Activated CD4-positive, CD25-positive, alpha-beta regulatory T cell treated with anti-CD3 and anti-CD28 coated beads, Interleukin-2, amount 50 U/mL, for 16 hours (primary cell): Measurements from ENCODE around the gene SYNJ2.
"Not testable (repeated sequence)": the region's sequence is repeated elsewhere in the genome, so short reads cannot be mapped to it uniquely, and the experiment has no call there.

ENCODE experiments used
- DNase-seq: peaks from one replicate; pipeline ENCODE4 v3.0.0-alpha.2; 2020; ENCODE audit warnings: low read depth, low spot score

The SYNJ2 gene

DNA sequence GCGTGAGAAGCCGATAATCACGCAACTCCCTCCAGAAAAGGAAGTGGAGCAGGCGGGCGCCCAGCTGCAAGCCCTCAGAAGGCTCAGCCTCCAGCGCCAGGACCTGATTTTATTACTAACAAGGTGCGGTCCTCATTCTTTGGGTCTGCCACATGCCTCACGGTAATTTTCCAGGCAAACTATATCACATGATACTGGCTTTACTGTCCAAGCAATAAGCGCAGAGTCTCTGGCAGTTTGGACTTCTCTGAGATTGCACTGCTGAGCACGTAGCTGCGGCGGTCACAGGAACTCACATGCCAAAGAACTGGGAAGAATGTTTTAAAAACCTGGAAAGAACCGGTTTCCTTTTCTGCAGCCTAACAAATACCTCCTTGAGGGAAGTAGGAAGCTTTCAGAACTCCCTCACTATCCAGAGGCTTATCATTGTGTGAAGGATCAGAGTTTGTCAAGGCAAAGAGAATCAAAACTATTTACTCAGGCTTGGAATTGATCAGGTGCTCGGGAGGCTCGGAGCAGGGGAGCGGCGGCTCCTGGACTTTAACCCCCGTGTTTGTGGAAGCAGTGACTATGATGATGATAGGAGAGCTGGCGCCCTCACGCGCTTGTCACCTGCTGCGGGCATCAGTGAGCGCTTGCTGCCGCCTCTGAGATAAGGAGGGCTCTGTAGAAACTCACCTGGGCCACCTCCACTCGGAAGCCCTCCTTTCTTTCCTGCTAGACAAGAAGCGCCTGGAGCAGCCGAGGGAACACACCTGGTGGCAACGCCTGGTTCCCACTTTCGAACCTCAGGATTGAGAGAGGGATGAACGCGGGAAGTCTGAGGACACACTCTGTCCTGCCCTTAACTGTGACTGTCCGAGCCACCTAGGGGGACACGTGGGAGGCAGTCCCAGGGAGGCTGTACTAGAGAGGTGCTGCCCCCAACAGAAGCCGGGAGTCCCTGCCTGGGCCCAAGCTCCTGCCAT lies 27.2 kb upstream of the SYNJ2 start:
- DNase-seq: no peak

DNA sequence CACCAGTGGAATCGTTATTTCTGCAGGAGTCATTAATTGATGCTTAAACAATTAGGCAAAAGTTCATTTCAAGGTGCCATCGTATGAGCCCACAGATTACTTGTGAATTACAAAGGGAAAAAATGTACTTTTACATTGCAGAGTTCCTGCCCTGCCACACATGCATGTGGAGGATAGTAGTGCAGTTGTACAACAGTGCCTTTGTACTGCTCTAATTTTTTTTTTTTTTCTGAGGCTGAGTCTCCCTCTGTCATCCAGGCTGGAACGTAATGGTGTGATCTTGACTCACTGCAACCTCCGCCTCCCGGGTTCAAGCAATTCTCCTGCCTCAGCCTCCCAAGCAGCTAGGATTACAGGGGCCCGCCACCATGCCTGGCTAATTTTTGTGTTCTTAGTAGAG lies 26.0 kb upstream of the SYNJ2 start:
- no peak for DNase-seq

DNA sequence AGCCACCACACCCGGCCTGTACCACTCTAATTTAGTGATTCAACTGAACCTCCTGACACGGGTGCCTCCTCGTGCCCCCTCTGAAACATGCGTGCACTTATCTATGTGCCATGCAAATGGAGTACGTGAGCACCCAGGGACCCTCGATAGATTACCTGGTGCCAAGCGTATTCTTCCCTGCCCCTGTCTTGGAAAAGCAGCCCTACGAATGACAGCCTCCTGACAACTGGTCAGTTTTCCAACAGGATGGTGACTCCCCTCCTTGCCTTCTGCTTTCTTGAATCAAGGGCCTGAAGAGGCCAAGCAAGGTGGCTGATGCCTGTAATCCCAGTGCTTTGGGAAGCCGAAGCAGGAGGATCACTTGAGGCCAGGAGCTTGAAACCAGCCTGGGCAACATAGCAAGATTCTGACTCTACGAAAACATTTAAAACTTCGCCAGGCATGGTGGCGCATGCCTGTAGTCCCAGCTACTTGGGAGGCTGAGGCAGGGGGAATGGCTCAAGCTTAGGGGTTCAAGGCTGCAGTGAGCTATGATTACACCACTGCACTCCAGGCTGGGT lies 25.4 kb upstream of the SYNJ2 start:
- DNase-seq: no peak

DNA sequence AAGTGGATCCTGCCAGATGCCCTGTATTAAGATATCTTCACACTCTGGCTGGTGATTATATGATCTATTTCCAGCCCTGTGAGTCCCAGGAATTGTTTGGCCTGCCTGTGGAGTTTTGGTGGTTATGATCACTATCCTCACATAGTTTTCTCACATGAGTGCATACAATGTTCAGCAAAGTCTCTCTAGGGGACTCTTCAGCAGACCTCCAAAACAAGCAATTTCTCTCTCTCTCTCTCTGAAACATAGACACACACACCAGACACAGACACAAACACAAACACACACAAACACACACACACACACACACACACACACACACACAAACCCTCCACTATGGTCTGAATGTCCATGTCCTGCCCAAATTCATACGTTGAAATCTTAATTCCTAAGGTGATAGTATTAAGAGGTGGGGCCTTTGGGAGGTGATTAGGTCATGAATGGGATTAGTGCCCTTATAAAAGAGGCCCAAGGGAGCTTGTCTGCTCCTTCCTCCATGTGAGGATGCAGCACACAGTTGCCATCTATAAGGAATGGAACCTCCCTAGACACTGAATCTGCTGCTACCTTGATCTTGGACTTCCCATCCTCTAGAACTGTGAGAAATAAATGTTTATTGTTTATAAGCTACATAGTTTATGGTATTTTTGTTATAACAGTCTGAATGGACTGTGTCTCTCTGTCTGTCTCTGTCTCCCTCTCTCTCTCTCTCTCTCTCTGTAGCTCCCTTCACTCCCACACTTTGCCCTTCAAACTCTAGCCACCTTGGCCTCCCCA lies 22.0 kb upstream of the SYNJ2 start:
- DNase-seq: no peak

DNA sequence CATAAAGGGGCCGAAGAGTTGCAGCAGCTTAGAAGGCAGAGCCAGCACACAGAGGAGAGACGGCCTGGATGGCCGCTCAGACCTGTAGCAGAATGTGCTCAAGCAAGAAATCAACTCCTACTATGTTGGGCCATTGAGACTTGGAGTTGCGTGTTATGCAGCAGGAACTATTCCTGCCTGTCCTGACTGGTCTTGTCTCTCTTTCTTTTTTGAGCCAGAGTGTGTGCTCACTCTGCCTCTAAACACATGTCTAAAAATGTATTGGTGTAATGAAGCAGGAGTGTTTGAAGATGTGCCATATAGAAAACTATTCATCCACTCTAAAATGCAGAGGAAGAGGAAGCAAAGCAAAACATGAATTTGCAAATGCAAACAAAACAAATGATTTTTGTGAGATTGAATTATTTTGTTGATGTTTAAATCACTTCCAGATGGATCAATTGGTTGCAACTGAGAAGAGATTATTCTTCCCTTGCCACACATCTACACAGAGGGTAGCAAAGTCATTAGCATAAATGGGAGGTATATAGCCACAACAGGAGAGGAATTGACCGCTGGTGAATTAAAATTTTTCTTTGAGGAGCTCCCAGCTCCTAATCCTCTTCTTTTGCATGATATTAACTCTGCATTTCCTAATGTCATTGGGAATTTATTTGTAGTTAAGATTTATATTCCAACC lies 20.4 kb upstream of the SYNJ2 start:
- DNase-seq: no peak

DNA sequence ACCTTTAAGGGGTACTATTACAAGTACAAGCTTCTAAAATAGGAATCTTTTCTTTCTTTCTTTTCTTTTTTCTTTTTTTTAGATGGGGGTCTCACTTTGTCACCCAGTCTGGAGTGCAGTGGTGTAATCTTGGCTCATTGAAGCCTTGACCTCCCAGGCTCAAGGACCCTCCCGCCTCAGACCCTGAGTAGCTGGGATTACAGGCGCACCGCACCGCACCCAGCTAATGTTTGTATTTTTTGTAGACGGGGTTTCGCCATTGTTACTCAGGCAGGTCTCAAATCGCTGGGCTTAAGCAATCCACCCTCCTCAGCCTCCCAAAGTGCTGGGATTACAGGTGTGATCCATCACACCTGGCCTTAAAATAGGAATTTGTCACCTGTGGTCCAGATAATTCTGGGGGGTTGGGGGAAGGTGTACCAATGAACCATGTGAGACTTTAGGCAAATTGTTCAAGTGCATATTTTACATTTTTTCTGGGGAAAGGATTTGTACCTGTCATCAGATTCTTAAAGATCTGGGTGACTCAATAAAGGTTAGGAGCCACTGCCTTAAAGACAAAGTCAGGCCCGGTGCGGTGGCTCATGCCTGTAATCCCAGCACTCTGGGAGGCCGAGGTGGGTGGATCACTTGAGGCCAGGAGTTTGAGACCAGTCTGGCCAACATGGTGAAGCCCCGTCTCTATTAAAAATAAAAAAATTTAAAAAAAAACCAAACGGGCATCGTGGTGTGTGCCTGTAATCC lies 19.7 kb upstream of the SYNJ2 start:
- DNase-seq: no peak

DNA sequence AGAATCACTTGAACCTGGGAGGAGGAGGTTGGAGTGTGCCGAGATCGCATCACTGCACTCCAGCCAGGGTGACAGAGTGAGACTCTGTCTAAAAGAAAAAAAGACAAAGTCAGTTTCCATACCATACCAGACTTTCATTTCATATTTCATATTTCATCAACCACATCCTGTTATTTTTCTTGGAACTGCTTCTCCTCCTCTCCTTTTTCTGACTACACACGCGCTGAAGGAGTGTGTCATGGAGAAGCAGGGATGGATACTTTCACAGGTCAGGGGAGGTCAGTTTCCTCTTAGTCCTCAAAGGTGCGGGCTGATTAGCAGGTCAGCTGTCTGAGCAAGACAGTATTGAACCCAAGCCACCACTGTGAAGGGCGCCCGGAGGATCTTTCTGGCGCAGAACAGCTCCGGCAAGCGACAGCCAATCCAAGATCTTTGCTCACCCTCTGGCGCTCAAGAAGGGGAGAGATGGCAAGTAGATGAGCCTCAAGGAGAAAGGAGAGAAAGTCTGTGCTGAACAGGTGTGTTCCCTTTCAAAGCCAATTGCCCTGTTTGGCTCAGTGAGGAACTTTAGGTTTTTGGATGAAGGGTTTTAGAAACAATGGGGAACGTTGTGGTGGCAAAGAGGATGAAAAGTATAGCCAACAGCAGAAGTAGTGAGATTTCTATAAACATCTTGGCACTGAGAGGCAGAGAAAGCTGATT lies 18.9 kb upstream of the SYNJ2 start:
- no peak for DNase-seq

DNA sequence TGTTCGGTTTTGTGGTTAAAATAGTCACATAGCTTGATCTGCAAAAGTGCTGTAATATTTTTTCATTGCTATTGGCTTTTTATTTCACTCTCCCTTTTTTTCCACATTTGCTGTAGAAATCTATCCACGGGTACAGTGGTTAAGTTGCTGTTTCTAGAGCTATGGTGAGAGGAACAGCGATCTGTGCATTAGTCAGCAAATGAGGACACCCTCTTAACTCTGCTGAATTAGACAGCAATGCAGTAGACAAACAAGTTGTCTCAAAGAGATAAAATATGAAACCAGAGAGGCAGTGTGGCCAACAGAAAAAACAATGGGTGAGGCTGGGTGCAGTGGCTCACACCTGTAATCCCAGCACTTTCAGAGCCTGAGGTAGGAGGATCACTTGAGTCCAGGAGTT lies 17.6 kb upstream of the SYNJ2 start:
- DNase-seq: no peak

DNA sequence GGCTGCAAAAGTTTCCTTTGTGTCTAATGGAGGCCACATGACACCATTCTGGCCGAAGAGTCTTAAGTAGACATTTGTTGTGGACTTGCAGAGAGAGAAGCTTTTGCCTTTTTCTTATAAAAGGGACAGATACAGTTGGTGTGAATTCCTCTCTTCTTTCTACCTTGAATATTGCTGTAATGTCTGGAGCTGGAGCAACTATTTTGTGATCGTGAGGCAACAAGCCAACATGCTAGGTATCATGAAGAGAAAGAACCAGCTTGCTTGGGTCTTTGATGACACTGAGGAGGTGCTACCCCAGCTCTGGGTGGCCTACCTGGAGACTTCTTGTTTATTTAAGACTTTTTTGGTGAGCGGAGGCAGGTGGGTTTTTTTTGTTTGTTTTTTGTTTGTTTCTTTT lies 16.3 kb upstream of the SYNJ2 start:
- DNase-seq: no peak

DNA sequence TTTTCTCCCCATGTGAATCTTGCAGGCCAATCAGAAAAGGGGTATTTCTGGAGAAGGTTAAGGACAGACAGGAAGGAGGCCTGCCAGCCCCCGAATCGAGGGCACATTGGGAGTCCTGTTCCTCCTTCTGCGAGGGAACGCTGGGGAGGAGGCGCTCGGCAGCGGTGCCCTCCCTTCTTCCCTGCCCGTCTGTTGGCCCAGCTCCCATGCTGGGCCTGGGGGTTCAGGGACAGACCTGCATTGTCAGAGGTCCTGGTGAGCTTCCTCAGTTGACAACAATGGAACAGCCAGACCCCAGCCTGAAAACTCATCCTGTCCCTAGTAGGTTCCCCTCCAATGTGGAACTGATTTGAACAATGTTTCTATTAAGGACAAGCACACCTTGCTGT lies 15.1 kb upstream of the SYNJ2 start:
- DNase-seq: no peak

DNA sequence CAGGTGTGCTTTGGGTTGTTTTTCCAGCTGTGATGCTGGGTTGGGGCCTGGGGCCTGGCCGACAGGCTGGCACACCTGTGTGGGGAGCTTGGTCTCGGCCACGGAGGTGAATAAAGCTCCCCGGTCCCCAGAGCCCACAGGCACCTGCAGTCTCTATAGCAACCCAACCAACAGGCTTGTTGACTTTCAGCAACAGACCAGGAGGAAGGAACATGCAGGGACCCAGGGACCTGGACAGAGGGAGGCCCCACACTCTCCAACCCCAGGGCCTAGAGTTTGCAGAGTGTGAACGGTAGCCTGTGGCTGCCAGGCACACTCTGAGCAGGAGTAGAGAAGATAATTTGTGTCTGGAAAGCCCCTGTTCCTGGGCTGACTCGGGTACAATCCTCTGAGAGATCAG lies 14.6 kb upstream of the SYNJ2 start:
- DNase-seq: no peak

DNA sequence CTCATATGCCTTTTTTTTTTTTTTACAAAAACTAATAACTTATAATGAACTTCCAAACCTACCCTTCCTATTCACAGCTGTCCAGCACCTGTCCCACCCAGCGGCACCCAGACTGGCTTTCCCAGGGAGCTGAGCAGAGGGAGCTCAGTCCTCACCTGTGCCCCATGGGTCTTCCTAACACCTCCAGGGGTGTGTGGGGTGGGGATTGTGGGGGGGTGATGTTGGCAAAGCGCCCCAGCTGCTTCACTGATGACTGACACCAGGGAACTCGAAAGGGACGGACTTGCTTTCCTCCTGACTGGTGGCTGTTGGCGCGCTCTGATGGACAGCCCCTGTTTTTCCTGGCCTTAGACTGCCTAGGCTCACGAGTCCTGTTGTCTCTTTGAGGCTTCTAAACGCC lies 14.2 kb upstream of the SYNJ2 start:
- DNase-seq: no peak

DNA sequence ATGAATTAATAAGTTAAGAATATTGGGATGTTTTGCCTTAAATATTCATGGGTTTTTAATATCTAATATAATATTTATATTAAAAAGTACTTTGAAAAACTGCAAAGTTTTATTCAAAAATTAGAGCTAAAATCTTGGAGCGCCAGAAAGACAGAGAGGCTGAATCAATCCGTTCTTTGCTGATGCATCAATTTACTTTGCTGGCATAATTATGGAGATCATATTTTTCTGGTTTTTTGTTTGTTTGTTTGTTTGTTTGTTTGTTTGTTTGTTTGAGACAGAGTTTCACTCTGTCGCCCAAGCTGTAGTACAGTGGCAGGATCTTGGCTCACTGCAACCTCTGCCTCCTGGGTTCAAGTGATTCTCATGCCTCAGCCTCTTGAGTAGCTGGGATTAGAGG lies 9.5 kb upstream of the SYNJ2 start:
- not testable (repeated sequence) for DNase-seq

DNA sequence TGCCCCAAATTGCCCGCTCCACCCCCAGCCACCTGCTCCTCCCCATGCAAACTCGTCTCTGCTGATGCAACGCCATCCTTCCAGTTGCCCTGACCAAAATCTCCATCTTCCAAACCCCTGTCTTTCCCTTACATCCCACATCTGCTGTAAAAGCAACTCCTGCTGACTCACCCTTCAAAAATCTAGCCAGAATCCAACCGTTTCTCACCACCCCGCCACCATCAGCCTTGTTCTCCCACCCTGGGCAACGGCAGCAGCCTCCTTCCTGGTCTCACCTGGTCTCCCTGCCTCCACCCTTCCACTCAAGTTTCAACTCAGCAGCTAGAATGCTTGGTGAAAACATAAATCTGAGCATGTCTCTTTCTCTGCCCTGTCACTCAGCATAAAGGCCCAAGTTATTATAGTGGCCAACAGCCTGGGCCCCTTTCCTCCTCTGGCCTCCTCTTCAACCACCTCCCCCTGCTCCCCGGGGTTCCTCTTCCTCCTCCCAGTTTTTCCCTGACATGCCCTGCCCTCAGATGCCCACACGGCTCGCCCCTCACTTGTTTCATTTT lies 7.2 kb upstream of the SYNJ2 start:
- DNase-seq: no peak

DNA sequence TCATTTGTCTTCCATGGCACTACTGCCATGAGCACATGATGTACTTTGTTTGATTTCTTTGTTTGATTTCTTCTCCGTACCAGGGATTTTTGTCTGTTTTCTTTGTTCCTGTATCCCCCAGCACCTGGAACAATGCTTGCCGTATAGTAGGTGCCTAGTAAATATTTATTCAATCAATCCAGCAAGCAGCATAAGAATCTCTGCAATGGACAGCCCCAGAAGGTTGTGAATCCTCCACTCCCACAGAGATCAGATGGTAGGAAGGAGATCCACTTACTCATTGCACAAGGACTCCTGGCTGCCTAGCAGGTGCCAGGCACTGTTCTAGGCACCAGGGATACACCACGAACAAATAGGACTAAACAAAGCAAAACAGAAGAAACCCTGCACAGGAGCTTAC lies 6.7 kb upstream of the SYNJ2 start:
- no peak for DNase-seq

DNA sequence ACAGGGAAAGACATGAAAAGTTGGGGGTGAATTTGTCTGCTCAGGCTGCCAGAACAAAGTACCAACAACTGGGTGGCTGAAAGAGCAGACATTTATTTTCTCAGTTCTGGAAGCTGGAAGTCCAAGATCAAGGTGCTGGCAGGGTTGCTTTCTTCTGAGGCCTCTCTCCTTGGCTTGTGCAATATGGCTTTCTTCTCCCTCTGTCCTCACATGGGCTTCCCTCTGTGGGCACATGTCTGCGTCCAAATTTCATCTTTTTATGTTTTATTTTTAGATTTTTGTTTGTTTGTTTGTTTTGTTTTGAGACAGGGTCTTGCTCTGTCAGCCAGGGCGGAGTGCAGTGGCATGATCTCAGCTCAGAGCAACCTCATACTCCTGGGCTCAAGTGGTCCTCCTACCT lies 6.2 kb upstream of the SYNJ2 start:
- DNase-seq: no peak

DNA sequence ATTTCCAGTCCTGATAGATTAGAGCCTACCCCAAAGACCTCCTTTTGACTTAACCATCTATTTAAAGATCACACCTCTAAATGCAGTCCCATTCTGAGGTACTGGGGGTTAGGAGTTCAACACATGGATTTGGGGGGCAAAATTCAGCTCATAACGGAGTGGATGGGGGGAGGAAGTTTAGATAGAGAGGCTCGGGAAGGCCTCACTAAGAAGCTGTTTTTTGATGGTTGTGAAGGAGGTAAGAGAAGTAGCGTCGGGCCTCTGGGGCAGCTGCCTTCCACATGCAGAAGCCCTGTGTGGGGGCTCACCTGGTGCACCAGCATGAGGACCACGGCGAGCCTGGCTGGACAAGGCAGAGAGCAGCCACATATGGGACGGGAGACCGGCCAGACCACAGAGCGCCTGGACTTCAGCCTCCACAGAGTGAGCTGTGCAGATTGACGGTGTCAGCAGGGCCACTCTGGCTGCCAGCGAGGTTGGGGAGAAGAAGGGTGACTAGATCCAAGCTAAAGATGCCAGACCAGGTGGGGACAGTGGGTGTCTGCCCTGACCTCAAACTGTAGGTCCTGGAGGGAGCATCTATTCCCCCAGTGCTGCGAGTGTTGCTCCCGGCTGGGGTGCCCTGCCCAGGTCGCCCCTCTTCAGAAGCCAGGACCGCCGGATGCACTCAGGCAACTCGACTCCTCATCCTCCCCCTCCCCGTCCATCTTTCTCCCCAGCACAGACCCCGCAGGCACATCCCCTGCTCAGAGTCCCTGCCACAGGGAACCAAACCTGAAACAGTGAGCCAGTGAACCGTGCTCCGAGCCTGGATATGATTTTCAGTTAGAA lies 5.1 kb upstream of the SYNJ2 start:
- no peak for DNase-seq

DNA sequence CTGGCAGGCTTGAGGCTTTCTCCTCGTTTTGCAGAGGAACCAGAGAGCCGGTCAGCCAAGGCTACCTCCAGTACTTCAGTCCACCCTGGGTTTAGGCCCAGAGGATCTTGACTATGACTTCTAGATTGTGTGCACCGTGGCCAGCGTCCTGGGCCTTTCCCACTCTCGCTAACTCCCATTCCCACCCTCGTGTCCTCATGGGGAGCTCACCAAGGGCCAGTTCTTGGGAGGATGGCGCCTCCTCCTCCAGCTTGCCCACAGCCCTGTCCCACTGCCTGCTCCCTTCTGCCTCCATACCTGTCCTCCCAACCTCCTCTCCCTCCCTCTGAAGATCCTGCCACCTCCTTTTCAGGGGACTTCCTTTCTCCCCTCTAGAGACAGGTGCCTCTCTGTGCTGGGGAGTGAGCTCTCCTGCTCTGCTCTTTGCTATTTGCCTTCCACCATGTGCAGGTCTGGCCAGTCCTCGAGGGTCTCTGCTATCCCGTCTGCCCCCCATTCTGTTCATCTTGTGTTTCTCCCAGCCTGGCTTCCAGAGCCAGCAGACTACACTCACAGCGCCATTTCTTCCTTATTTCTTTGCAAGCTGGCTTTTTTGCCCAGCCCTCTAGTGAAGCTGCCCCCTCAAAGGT lies 4.4 kb upstream of the SYNJ2 start:
- DNase-seq: no peak
